Measurements from ENCODE around the gene STUB1. TPM values are rescaled to one million over a fixed set of nuclear protein-coding genes. Genes with fewer than 3 reads are reported as not detected.
"Not testable (repeated sequence)": the region's sequence is repeated elsewhere in the genome, so short reads cannot be mapped to it uniquely, and the experiment has no call there.

Gene STUB1
- total and polyA plus RNA-seq, 8 donors, result 40.1 to 130 (median 56.2) TPM

DNA sequence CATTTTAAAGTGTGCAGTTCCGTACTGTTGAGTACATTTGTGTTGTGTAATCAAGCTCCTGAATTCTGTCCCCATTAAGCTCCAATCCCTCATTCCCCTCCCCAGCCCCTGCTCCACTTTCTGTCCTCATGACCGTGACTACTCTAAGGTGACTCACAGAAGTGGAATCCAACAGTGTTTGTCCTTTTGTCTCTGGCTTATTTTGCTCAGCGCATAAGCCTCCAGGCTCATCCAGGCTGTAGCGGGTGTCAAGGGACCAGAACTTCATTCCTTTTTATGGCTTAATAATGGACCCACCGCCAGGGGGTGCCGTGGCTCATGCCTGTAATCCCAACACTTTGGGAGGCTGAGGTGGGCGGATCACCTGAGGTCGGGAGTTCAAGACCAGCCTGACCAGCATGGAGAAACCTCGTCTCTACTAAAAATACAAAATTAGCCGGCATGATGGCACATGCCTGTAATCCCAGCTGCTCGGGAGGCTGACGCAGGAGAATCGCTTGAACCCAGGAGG, 32.6 kb downstream of the STUB1 start:
- peak in 1 of 6 donors; percentile 40 for DNase-seq
- FAIRE-seq, H3K27ac ChIP-seq, ATAC-seq, H3K4me3 ChIP-seq, H3K36me3 ChIP-seq, H3K9me3 ChIP-seq: not testable (repeated sequence)
- H3K27me3 ChIP-seq, result peaks cover 0 to 16% (median 0%) of the 10 kb centered on the region in 4 donors
- intact Hi-C loops (cut with DNase I), result loop anchor here in 2 of 3 donors (5.0 to 10.0 kb wide), 2 partner anchors 342 to 345 kb away; no protein-coding TSS in a partner anchor
- WGBS, 2 donors, result 45 to 46% methylated on average over 13 of the region's 13 CpGs
- TF ChIP-seq, protein P1, sequence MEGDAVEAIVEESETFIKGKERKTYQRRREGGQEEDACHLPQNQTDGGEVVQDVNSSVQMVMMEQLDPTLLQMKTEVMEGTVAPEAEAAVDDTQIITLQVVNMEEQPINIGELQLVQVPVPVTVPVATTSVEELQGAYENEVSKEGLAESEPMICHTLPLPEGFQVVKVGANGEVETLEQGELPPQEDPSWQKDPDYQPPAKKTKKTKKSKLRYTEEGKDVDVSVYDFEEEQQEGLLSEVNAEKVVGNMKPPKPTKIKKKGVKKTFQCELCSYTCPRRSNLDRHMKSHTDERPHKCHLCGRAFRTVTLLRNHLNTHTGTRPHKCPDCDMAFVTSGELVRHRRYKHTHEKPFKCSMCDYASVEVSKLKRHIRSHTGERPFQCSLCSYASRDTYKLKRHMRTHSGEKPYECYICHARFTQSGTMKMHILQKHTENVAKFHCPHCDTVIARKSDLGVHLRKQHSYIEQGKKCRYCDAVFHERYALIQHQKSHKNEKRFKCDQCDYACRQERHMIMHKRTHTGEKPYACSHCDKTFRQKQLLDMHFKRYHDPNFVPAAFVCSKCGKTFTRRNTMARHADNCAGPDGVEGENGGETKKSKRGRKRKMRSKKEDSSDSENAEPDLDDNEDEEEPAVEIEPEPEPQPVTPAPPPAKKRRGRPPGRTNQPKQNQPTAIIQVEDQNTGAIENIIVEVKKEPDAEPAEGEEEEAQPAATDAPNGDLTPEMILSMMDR (IDR thresholded peaks at IDR 0.05), result peak in 1 of 4 donors; percentile 8
- peaks cover 0 to 13% (median 10%) of the 10 kb centered on the region in 3 donors for H3K4me1 ChIP-seq

DNA sequence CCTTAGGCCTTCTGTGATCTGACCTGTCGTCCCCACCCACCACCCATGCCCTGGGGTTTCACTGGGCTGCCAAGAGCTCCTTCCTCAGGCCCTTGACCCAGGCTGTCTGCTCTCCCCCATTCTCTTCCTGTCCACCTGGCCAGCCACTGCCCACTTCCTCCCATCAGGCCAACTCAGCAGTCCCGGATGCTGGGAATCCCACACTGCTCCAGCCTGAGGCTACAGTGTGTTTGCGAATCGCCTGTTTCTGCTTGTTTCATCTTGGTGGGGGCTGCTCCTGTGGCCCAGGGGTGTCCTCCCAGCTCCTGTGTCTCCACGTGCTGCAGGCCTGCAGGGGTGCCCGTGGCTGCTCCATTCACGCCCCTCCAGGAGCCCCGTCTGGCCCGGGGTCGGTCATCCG, 33.9 kb downstream of the STUB1 start:
- peaks cover 0 to 13% (median 10%) of the 10 kb centered on the region in 3 donors for H3K4me1 ChIP-seq

DNA sequence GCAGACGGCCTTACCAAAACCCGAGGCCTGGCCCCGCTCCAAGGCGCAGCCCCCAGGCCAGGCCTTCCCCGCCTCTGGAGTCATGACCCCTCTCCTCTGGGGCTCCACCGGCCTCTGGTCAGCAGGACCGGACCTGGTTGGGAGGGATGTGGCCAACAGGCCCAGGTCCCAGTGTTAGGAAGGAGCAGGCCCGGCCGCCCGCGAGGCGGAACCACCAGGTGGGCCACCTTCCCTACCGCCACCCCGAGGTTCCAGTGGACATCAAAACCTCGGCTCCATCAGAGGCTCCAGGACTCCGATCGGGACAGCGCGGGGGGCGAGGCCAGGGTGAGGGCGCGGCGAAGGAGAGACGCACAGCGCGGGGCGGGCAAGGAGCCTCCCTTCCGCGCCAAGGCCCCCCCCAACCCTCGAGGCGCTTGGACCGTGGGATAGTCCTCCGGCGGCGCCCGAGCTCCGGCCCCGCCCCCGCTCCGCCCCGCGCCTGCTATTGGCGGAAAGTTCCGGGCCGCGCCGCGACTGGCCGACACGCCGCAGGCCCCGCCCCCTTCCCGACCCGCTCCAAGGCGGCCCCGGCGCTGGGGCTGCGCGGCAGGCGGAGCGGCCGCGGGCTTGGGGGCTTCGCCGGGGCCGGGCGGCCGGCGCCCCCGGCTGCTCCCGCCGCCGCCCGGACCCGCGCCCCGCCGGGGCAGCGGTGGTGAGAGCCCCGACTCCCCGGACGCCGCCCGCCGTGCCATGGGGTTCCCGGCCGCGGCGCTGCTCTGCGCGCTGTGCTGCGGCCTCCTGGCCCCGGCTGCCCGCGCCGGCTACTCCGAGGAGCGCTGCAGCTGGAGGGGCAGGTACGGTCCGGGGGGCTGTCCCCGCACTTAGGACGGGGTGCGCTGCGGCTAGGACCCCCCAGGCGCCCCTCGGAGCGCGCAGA, 34.6 kb downstream of the STUB1 start, which contains the start of gene METRN:
TSS of gene METRN (plus strand) at position 561 of the 919 bp plus-strand sequence. CDS start at position 733, 172 bp downstream.
- 5 to 10% methylated on average over 41 to 108 of the region's 108 CpGs for WGBS, 2 donors
- H3K36me3 ChIP-seq, result no peaks in the 10 kb centered on the region
- DNase-seq (peak; percentile 87 to 98 (median 94)), ATAC-seq (peak; percentile 78 to 91 (median 86)), FAIRE-seq (no peak)
- TF ChIP-seq, protein P1 (IDR thresholded peaks at IDR 0.05), result no peak
- H3K9me3 ChIP-seq, result no peaks in the 10 kb centered on the region
- intact Hi-C loops (cut with DNase I), result loop anchor here in 2 of 3 donors (2.0 to 10.0 kb wide), 3 partner anchors 72 to 342 kb away; no protein-coding TSS in a partner anchor
- peaks cover 3 to 17% (median 14%) of the 10 kb centered on the region in 3 donors for H3K4me1 ChIP-seq
- H3K4me3 ChIP-seq, result peak within 1 kb of the TSS; percentile 56 to 89 (median 68)
- H3K27me3 ChIP-seq, result peaks cover 0 to 10% (median 0%) of the 10 kb centered on the region in 4 donors
- H3K27ac ChIP-seq, result peak within 1 kb of the TSS; percentile 36 to 60 (median 50)

More for the DNA sequence above, 33.9 kb downstream of the STUB1 start:
- no peaks in the 10 kb centered on the region for H3K9me3 ChIP-seq
- no peak for FAIRE-seq
- H3K27ac ChIP-seq, result no peak overlapping the region
- ATAC-seq, result no peak
- no peak for DNase-seq
- intact Hi-C loops (cut with DNase I), result loop anchor here in 2 of 3 donors (2.0 to 10.0 kb wide), 3 partner anchors 73 to 343 kb away; no protein-coding TSS in a partner anchor
- H3K4me3 ChIP-seq, result peak overlapping the region in 1 of 4 donors; percentile 38
- 73 to 81% methylated on average over 11 of the region's 11 CpGs for WGBS, 2 donors
- TF ChIP-seq, protein P1 (IDR thresholded peaks at IDR 0.05), result no peak
- no peaks in the 10 kb centered on the region for H3K36me3 ChIP-seq
- peaks cover 0 to 10% (median 0%) of the 10 kb centered on the region in 4 donors for H3K27me3 ChIP-seq

DNA sequence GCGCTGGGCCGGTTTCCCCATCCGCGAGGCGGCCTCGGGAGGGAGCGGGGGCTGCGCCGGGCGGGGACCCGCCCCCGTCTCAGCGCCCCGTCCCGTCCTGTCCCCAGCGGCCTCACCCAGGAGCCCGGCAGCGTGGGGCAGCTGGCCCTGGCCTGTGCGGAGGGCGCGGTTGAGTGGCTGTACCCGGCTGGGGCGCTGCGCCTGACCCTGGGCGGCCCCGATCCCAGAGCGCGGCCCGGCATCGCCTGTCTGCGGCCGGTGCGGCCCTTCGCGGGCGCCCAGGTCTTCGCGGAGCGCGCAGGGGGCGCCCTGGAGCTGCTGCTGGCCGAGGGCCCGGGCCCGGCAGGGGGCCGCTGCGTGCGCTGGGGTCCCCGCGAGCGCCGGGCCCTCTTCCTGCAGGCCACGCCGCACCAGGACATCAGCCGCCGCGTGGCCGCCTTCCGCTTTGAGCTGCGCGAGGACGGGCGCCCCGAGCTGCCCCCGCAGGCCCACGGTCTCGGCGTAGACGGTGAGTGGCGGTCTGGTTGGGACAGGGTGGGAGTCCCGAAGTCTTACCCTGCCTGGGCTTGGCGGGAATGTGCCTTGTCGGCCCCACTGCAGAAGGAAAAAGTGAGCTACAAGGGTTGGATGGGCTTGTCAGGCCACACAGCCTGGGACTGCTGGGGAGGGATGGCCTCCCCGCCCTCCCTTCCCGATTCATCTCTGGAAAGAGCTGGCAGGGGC, 35.4 kb downstream of the STUB1 start:
- intact Hi-C loops (cut with DNase I), result loop anchor here in 2 of 3 donors (2.0 to 10.0 kb wide), 2 partner anchors 71 to 339 kb away; no protein-coding TSS in a partner anchor
- peaks cover 0 to 9% (median 0%) of the 10 kb centered on the region in 4 donors for H3K27me3 ChIP-seq
- peak overlapping the region; percentile 56 to 89 (median 68) for H3K4me3 ChIP-seq
- peak overlapping the region; percentile 36 to 60 (median 50) for H3K27ac ChIP-seq
- FAIRE-seq, result no peak
- TF ChIP-seq, protein P1 (IDR thresholded peaks at IDR 0.05), result no peak
- H3K4me1 ChIP-seq, result peaks cover 6 to 23% (median 18%) of the 10 kb centered on the region in 3 donors
- peak in 3 of 4 donors; percentile 2 to 10 (median 3) for ATAC-seq
- peak in 1 of 6 donors; percentile 78 for DNase-seq
- no peaks in the 10 kb centered on the region for H3K9me3 ChIP-seq
- no peaks in the 10 kb centered on the region for H3K36me3 ChIP-seq
- WGBS, 2 donors, result 3% methylated on average over 48 to 74 of the region's 74 CpGs
